ENCODE data around the gene RPTN. TPM values are rescaled to one million over a fixed set of nuclear protein-coding genes. Genes with fewer than 3 reads are reported as not detected.

The RPTN gene, protein sequence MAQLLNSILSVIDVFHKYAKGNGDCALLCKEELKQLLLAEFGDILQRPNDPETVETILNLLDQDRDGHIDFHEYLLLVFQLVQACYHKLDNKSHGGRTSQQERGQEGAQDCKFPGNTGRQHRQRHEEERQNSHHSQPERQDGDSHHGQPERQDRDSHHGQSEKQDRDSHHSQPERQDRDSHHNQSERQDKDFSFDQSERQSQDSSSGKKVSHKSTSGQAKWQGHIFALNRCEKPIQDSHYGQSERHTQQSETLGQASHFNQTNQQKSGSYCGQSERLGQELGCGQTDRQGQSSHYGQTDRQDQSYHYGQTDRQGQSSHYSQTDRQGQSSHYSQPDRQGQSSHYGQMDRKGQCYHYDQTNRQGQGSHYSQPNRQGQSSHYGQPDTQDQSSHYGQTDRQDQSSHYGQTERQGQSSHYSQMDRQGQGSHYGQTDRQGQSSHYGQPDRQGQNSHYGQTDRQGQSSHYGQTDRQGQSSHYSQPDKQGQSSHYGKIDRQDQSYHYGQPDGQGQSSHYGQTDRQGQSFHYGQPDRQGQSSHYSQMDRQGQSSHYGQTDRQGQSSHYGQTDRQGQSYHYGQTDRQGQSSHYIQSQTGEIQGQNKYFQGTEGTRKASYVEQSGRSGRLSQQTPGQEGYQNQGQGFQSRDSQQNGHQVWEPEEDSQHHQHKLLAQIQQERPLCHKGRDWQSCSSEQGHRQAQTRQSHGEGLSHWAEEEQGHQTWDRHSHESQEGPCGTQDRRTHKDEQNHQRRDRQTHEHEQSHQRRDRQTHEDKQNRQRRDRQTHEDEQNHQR
- polyA plus RNA-seq (2012; rRNA removed) = not detected in 2 replicates
- polyA plus RNA-seq (2012; cell fraction: cytosol; rRNA removed) = not detected in 2 replicates
- not detected in 2 replicates for polyA plus RNA-seq (2012; cell fraction: nucleus; rRNA removed)

DNA sequence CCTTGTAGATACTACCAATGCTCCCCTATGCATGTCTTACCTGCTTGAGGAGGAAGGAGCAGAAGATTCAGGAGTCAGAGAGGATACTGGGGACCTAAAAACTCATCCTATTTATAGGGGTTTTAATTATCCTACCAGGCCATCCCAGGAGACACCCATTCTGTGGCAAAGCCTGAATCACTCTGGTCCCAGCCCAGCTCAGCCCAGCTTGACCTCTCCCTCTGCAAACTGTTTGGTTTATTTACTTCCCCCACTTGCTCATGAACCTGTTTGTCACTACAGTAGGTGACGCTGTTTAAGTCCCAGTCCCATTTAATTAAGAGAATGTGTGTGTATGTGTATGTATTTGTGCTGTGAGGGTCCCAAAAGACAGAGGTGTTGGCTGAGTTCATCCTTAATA lies at the start of gene RPTN:
Gene RPTN (minus strand): TSS at position 85 of the 400 bp plus-strand sequence. CDS start 1,339 bp downstream, outside the sequence.
- 45% methylated on average over 1 of the region's 1 CpG for WGBS (ENCODE audit: low lambda C conversion rate)
- ChIA-PET CTCF (no interaction called here), POLR2A (no interaction called here)
- TF ChIP-seq, protein P1, sequence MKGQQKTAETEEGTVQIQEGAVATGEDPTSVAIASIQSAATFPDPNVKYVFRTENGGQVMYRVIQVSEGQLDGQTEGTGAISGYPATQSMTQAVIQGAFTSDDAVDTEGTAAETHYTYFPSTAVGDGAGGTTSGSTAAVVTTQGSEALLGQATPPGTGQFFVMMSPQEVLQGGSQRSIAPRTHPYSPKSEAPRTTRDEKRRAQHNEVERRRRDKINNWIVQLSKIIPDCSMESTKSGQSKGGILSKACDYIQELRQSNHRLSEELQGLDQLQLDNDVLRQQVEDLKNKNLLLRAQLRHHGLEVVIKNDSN (IDR thresholded peaks at IDR 0.05; ENCODE audit: borderline replicate concordance, low read depth) = no peak
- TF ChIP-seq FOXM1 (IDR thresholded peaks at IDR 0.05; ENCODE audit: low read depth) (no peak), ELF1 (IDR thresholded peaks at IDR 0.05) (no peak), EP300 (IDR thresholded peaks at IDR 0.05; ENCODE audit: borderline replicate concordance in 1 of 2, low read depth in 1 of 2, low read length in 1 of 2) (no peak), RFX5 (IDR thresholded peaks at IDR 0.05; ENCODE audit: low read length) (no peak), NRF1 (IDR thresholded peaks at IDR 0.05; ENCODE audit: low read depth, low read length) (no peak), MXI1 (IDR thresholded peaks at IDR 0.05; ENCODE audit: low read depth, low read length) (no peak), GABPA (IDR thresholded peaks at IDR 0.05; ENCODE audit: low read depth) (no peak)
- TF ChIP-seq, protein P2, sequence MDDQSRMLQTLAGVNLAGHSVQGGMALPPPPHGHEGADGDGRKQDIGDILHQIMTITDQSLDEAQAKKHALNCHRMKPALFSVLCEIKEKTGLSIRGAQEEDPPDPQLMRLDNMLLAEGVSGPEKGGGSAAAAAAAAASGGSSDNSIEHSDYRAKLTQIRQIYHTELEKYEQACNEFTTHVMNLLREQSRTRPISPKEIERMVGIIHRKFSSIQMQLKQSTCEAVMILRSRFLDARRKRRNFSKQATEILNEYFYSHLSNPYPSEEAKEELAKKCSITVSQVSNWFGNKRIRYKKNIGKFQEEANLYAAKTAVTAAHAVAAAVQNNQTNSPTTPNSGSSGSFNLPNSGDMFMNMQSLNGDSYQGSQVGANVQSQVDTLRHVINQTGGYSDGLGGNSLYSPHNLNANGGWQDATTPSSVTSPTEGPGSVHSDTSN (IDR thresholded peaks at IDR 0.05) = no peak
- no peak within 1 kb of the TSS for H2AFZ ChIP-seq (ENCODE audit: low read depth)
- H4K20me1 ChIP-seq (ENCODE audit: insufficient read depth) = no peaks in the 10 kb centered on the region
- no peaks in the 10 kb centered on the region for H3K79me2 ChIP-seq (ENCODE audit: insufficient read depth)
- no peak for DNase-seq
- no peak within 1 kb of the TSS for H3K27ac ChIP-seq (ENCODE audit: low read depth in 2 of 2, low read length in 1 of 2)
- no peak within 1 kb of the TSS for H3K9ac ChIP-seq
- no peaks in the 10 kb centered on the region for H3K9me3 ChIP-seq
- H3K9me2 ChIP-seq = no peaks in the 10 kb centered on the region
- H3K27me3 ChIP-seq (ENCODE audit: insufficient read depth) = no peaks in the 10 kb centered on the region
- no peaks in the 10 kb centered on the region for H3K36me3 ChIP-seq (replicated peaks in 1 of 2; ENCODE audit: control insufficient read depth in 1 of 2, insufficient read depth in 2 of 2, low read length in 1 of 2)
- peaks cover 0 to 8% of the 10 kb centered on the region in 2 experiments; a peak in 1 of 4 replicates for H3K4me1 ChIP-seq (ENCODE audit: control insufficient read depth in 1 of 2, insufficient read depth in 2 of 2, low read depth in 1 of 2, low read length in 1 of 2)
- H3F3A ChIP-seq (replicated peaks; ENCODE audit: insufficient read depth) = peaks cover 17% of the 10 kb centered on the region
- no peak within 1 kb of the TSS for H3K4me3 ChIP-seq (ENCODE audit: low read depth in 2 of 2, low read length in 1 of 2)
- no peak within 1 kb of the TSS for H3K4me2 ChIP-seq

- H3K27ac ChIP-seq (ENCODE audit: low read depth in 2 of 2, low read length in 1 of 2) = no peak overlapping the region
- ChIA-PET POLR2A (no interaction called here), CTCF (interaction anchor here (0.9 to 1.1 kb wide), 3 partner anchors 10 to 15 kb away, joined by 3 to 4 read pairs (median 3); no protein-coding TSS in a partner anchor)
- H3K4me3 ChIP-seq (ENCODE audit: low read depth in 2 of 2, low read length in 1 of 2) = no peak overlapping the region
- H3K4me2 ChIP-seq = no peak overlapping the region
- H4K20me1 ChIP-seq (ENCODE audit: insufficient read depth) = no peaks in the 10 kb centered on the region
- no peak for DNase-seq
- no peaks in the 10 kb centered on the region for H3K4me1 ChIP-seq (ENCODE audit: control insufficient read depth in 1 of 2, insufficient read depth in 2 of 2, low read depth in 1 of 2, low read length in 1 of 2)
- no peaks in the 10 kb centered on the region for H3K9me2 ChIP-seq
- no peak for TF ChIP-seq FOXJ3 (CRISPR knock-in tag; IDR thresholded peaks at IDR 0.05)
- H3F3A ChIP-seq (replicated peaks; ENCODE audit: insufficient read depth) = no peaks in the 10 kb centered on the region
- H3K79me2 ChIP-seq (ENCODE audit: insufficient read depth) = no peaks in the 10 kb centered on the region
- no peak overlapping the region for H3K9ac ChIP-seq
- peaks cover 11% of the 10 kb centered on the region; the same call in 1 of the 2 replicates for H3K27me3 ChIP-seq (ENCODE audit: insufficient read depth)
- H3K9me3 ChIP-seq = no peaks in the 10 kb centered on the region
- H3K36me3 ChIP-seq (replicated peaks in 1 of 2; ENCODE audit: control insufficient read depth in 1 of 2, insufficient read depth in 2 of 2, low read length in 1 of 2) = no peaks in the 10 kb centered on the region
- no peak overlapping the region for H2AFZ ChIP-seq (ENCODE audit: low read depth)
Measured at GRCh38 chr1:152198982-152199381, 40.0 kb upstream of the RPTN start.

All from SK-N-SH (cell line).